IgD-negative memory B cell (primary cell): ENCODE results near the gene EXOSC5. TPM values are rescaled to one million over a fixed set of nuclear protein-coding genes. Genes with fewer than 3 reads are reported as not detected.

ENCODE experiments used
- H3K27ac Mint-ChIP-seq, 3 donors: one replicate each; pipeline ENCODE4 v1.8.0; 2020 to 2022; ENCODE audit warnings: mild to moderate bottlenecking in 3 of 3, mixed read lengths in 3 of 3, moderate library complexity in 1 of 3
- H3K27me3 Mint-ChIP-seq: one replicate; pipeline ENCODE4 v1.8.0; 2021; ENCODE audit warnings: mixed read lengths
- H3K36me3 Mint-ChIP-seq: one replicate; pipeline ENCODE4 v1.8.0; 2020; ENCODE audit warnings: mild to moderate bottlenecking, mixed read lengths
- H3K4me1 Mint-ChIP-seq, 3 donors: one replicate each; pipeline ENCODE4 v1.8.0; 2020 to 2022; ENCODE audit warnings: mixed read lengths in 3 of 3, mild to moderate bottlenecking in 1 of 3
- H3K4me3 Mint-ChIP-seq, 4 donors: one replicate each; pipeline ENCODE4 v1.8.0; 2020 to 2022; ENCODE audit warnings: mild to moderate bottlenecking in 4 of 4, mixed read lengths in 4 of 4, moderate library complexity in 3 of 4
- H3K9me3 Mint-ChIP-seq, 3 donors: one replicate each; pipeline ENCODE4 v1.8.0; 2020 to 2021; ENCODE audit warnings: mixed read lengths in 3 of 3, mild to moderate bottlenecking in 1 of 3
- polyA plus RNA-seq: library from polyadenylated mRNA; unstranded; fragments of 300-500 nt; fragmentation: Illumina TruSeq; gene quantifications from one replicate; pipeline ENCODE4 v1.2.3, GENCODE V29; 2021

Gene EXOSC5
- polyA plus RNA-seq, 1 donor from 2014 or later, result 75.1 TPM

DNA sequence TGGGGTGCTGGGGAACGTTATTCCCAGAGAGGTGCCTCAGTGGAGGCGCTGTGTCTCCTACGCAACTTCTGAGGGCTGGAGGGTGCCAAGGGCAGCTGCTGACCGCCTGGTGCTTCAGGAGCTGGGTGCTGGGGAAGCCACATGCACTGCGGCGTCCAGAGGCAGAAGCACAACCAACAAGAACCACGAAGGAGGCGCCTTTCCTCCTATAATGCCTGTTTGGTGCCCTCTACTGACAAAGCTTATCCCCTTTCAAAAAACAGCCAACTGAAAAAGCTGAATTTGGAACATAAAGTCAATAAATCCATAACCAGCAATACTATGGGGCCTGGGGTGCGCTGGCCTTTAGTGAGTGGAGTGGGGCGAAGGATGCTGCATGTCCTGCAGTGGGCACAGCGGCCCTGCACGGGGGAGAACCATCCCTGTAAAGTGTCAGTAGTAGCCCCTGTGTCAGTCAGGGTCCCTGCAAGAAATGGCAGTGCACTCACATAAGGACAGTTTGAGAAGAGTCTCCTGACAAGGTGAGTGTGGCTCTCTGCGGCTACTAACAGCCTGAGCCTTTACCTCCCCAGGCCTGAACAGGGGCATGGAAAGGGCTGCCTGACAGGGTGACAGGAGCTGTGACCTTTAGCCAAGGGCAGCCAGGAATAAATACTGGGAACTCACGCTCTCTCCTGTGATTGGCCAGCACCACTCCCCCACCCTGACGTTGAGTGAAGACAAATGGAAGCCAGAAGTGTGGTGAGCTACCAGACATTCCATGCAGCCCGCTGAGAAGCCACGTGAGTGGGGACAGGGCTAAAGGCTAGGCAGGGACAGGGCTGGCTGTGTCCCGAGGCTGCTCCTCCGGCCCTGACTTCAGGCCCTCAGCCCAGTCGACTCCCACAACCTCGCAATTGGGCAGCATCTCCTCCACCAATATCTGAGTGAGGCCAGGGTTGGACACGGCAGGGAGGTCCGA lies 34.5 kb upstream of the EXOSC5 start:
- Mint-ChIP-seq H3K9me3 (no peaks in the 10 kb centered on the region), H3K36me3 (peaks cover under 1% of the 10 kb centered on the region), H3K4me1 (peaks cover 0 to 11% (median 9%) of the 10 kb centered on the region in 3 donors), H3K27ac (peak overlapping the region in 1 of 3 donors; percentile 50), H3K4me3 (no peak overlapping the region), H3K27me3 (no peaks in the 10 kb centered on the region)

DNA sequence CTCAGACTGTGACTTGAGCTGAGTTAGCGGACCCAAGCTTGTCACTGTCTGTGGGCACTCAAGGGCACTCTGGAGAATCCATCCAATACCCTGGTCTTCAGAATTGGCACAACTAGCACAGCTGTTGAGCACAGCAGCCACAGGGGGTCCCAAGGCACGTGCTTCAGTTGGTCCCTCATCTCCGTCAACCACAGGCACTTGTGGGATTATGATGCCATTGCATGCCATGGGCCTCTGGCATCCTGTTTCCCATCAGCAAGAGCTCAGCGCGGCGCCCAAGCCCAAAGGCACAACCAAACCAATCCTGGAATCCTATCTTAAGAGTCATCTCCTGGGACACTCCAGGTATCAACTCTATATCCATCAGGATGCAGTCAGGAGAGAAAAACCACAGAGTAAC lies 33.8 kb upstream of the EXOSC5 start:
- Mint-ChIP-seq H3K36me3 (peaks cover 2% of the 10 kb centered on the region), H3K4me3 (no peak overlapping the region), H3K27ac (peak overlapping the region in 1 of 3 donors; percentile 76), H3K4me1 (peaks cover 0 to 9% (median 7%) of the 10 kb centered on the region in 3 donors), H3K27me3 (no peaks in the 10 kb centered on the region), H3K9me3 (no peaks in the 10 kb centered on the region)

DNA sequence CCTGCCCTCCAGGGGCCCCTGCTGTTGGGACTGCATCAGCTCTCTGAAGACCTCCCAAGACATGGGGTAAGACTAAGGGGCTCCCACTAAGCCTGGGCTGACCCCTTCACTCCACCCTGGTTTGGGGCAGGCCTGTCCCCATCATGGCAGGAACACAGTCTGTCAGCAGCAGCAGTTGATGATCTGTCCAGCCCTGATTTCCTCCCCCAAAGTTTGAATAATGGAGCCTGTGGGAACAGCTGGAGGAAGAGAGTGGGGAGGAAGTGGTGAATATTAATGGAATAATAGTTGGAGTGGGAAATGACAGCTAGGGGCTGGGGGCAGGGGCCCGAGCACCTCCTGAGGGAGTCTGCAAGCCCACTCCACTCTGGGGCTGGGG lies 31.3 kb upstream of the EXOSC5 start:
- H3K27ac Mint-ChIP-seq, result peak overlapping the region in 2 of 3 donors; percentile 46 to 62
- peaks cover 2% of the 10 kb centered on the region for H3K36me3 Mint-ChIP-seq
- no peaks in the 10 kb centered on the region for H3K27me3 Mint-ChIP-seq
- H3K4me1 Mint-ChIP-seq, result peaks cover 0 to 9% (median 7%) of the 10 kb centered on the region in 3 donors
- no peaks in the 10 kb centered on the region for H3K9me3 Mint-ChIP-seq
- no peak overlapping the region for H3K4me3 Mint-ChIP-seq

DNA sequence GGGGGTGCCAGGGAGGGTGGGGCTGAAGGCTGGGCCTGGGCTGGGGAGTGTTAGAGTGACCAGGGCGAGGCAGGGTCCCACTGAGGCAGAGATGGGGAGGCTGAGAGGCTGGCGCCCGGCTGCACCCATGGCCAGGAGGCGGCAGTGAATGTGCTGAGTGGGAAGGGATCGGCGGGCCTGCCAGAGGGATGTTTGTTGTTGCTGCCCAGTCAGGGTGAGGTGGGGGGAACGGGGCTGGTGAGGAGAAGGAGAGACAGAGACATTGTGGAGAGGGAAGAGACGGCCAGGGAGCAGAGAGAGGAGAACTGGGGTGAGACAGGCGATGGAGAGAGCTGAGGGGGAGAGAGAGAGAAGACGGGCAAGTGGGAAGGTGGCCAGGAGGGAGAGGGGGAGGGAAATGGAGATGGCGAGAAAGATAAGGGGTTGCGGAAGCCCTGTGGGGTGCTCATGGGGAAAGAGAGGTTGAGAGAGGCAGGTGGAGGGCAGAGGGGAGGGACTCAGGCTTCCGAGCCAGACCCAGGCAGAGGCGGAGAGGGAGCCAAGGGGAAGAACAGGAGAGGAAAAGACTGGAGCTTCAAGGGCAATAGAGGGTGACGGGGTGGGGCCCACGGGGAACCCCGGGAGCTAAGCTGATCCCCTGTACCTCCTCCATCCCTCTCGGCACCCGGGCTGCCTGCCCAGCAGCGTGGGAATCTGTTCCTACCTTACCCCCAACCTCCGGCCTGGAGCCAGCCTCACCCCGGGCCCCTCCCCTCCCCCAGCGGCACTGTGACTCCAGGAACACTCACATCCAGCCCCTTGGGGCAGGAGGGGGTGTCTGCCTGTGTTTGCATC lies 30.7 kb upstream of the EXOSC5 start:
- Mint-ChIP-seq H3K4me1 (peaks cover 0 to 9% (median 7%) of the 10 kb centered on the region in 3 donors), H3K27ac (peak overlapping the region in 1 of 3 donors; percentile 62), H3K27me3 (no peaks in the 10 kb centered on the region), H3K4me3 (peak overlapping the region in 2 of 4 donors; percentile 74 to 87), H3K9me3 (no peaks in the 10 kb centered on the region), H3K36me3 (peaks cover 2% of the 10 kb centered on the region)

DNA sequence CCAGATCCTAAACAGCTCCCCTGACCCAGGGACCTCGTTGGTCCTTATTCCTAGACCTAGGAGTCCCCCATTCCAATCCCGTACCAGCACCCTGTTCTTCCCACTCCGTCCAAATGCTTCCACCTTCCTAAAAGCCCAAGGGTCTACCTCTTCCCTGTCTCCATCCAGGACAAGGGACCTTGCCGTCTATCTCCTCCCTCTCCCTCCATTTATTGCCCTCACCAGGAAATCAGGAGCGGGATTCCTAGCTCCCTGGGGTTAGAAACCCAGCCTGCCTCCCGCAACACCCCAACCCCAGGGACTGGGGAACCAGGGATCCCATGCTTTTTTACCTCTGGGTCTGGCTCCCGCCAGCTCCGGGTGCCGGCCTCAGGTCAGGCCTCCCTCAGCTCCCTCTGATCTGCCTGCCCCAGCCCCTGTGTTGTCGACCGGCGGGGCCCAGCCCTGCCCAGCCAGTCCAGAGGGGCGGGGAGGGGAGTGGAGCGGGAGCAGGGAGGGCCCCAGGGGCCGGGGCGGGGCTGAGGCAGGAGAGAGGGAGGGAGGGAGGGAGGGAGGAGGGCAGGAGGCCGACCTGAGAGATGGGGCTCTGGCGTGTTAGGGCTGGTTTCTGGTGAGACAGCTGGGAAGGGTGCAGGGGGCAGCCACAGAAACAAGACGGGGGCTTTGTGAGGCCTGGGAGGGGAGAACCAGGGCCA lies 29.9 kb upstream of the EXOSC5 start, which contains the start of gene B3GNT8:
Gene B3GNT8 (minus strand): TSS at position 423 of the 695 bp plus-strand sequence. CDS start 596 bp downstream, outside the sequence.
- no peaks in the 10 kb centered on the region for H3K9me3 Mint-ChIP-seq
- no peak within 1 kb of the TSS for H3K27ac Mint-ChIP-seq
- peaks cover 0 to 9% (median 7%) of the 10 kb centered on the region in 3 donors for H3K4me1 Mint-ChIP-seq
- H3K36me3 Mint-ChIP-seq, result peaks cover 4% of the 10 kb centered on the region
- peak within 1 kb of the TSS in 2 of 4 donors; percentile 74 to 87 for H3K4me3 Mint-ChIP-seq
- H3K27me3 Mint-ChIP-seq, result no peaks in the 10 kb centered on the region

DNA sequence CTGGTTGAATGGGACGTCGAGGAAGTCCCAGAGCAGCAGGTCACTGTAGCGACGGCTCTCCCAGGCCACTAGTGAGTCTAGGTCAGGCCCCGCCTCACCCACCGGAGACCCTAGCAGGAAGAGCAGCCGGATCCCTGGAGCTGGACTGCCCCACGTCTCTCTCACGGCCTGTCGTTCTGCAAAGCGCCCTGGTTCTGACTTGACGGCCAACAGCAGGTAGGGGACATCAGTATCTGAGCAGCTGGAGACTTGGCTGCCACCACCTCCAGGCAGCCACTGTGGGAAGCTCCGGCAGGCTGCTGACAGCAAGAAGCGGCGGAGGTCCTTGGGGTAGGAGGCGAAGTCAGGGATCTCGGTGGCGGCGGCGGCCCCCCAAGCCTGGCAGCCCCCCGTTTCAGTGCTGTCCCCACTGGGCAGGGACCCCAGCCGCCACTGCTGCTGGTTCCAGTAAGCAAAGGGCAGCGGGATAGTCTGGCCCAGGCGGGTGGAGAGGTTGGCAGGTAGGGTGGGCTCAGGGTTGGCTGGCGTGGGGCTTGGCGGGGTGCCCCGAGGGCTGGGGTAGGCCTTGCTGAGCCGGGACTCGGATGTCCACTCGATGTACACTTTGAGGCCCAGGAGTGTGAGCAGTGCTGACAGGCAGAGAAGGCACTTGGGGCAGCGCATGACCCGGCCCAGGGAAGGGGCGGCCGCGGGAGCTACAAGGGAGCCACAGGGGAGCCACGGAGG lies 29.1 kb upstream of the EXOSC5 start:
- Mint-ChIP-seq H3K4me1 (peaks cover 0 to 9% (median 7%) of the 10 kb centered on the region in 3 donors), H3K36me3 (peaks cover 4% of the 10 kb centered on the region), H3K9me3 (no peaks in the 10 kb centered on the region), H3K27ac (no peak overlapping the region), H3K4me3 (no peak overlapping the region), H3K27me3 (no peaks in the 10 kb centered on the region)

DNA sequence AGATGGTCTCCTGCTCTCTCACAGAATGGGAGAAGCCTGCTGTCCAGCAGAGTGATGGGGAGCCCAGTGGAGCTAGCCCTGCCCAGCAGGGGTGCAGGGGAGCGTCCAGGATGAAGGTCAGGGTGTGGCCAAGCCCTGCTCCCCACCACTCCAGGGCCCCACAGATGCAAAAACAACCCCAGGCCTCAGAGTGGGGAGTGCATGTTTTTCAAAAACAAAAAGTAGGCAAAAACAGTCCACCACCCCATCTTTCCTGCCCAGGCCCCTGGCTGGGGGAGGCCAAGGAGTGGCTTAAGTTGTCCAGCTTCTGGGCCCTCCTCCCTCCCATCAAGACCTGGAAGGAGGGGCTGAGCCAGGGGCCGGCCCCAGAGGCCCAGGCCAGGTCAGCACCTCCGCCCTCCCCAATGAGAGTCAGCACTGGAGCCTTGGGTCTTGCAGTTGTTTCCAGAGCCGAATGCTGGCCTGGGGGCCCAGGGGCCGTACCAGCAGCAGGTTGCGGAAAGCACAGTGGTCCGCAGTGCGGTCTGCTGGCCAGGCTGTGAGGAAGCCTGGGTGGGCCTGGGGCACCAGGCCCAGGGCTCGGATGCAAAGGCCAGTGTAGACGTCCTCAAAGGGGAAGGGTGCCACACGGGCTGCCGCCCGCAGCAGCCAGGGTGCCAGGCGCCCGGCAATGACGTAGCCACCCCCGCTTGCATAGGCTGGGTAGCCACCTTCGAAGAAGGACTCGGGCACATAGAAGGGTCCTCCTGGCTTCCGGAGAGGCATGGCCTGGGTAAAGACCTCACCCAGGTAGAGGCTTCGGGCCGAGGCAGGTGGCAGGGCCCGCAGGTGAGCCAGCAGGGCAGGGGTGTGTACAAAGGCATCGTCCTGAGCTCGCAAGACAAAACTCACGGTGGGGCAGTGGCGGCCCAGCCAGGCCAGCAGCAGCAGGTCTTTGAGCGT lies 28.3 kb upstream of the EXOSC5 start:
- Mint-ChIP-seq H3K27me3 (no peaks in the 10 kb centered on the region), H3K36me3 (peaks cover 6% of the 10 kb centered on the region), H3K4me3 (peak overlapping the region in 1 of 4 donors; percentile 17), H3K4me1 (peaks cover 0 to 8% (median 7%) of the 10 kb centered on the region in 3 donors), H3K27ac (no peak overlapping the region), H3K9me3 (no peaks in the 10 kb centered on the region)

DNA sequence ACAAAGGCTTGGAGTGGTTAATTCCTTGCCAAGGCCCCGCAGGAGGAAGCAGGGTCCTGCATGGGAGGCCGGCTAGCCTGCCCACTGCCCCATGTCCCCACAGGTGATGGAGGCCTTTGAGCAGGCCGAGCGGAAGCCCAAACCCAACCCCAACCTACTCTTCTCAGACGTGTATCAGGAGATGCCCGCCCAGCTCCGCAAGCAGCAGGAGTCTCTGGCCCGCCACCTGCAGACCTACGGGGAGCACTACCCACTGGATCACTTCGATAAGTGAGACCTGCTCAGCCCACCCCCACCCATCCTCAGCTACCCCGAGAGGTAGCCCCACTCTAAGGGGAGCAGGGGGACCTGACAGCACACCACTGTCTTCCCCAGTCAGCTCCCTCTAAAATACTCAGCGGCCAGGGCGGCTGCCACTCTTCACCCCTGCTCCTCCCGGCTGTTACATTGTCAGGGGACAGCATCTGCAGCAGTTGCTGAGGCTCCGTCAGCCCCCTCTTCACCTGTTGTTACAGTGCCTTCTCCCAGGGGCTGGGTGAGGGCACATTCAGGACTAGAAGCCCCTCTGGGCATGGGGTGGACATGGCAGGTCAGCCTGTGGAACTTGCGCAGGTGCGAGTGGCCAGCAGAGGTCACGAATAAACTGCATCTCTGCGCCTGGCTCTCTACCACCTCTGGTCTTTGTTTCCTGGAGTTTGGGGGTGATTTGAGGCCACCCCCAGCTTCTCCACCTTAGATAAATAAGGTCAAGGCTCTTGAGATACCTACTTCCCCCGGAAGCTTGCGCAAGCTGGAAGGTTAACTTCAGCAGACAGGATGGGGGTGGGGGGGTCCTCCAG lies 27.4 kb upstream of the EXOSC5 start:
- H3K4me3 Mint-ChIP-seq, result peak overlapping the region in 1 of 4 donors; percentile 17

DNA sequence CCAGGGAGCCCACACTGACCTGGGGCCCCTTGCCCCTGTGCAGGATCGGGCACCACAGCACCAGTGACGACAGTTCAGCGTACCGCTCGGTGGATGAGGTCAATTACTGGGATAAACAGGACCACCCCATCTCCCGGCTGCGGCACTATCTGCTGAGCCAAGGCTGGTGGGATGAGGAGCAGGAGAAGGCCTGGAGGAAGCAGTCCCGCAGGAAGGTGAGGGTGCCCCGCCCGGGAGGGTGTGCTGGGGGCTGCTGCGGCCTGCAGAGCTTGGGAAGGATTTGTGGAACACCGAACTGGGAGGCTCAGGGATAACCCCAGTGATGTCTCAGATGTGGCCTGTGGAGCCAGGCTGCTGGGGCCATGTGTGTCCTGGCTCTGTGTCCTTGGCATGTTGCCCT lies 25.8 kb upstream of the EXOSC5 start:
- Mint-ChIP-seq H3K9me3 (no peaks in the 10 kb centered on the region), H3K4me3 (no peak overlapping the region), H3K27me3 (no peaks in the 10 kb centered on the region), H3K4me1 (peaks cover 0 to 9% (median 5%) of the 10 kb centered on the region in 3 donors), H3K27ac (no peak overlapping the region), H3K36me3 (peaks cover 6% of the 10 kb centered on the region)

More for the DNA sequence above, 27.4 kb upstream of the EXOSC5 start:
- H3K9me3 Mint-ChIP-seq, result no peaks in the 10 kb centered on the region
- no peak overlapping the region for H3K27ac Mint-ChIP-seq
- H3K4me1 Mint-ChIP-seq, result peaks cover 0 to 10% (median 7%) of the 10 kb centered on the region in 3 donors
- H3K36me3 Mint-ChIP-seq, result peaks cover 6% of the 10 kb centered on the region
- no peaks in the 10 kb centered on the region for H3K27me3 Mint-ChIP-seq

DNA sequence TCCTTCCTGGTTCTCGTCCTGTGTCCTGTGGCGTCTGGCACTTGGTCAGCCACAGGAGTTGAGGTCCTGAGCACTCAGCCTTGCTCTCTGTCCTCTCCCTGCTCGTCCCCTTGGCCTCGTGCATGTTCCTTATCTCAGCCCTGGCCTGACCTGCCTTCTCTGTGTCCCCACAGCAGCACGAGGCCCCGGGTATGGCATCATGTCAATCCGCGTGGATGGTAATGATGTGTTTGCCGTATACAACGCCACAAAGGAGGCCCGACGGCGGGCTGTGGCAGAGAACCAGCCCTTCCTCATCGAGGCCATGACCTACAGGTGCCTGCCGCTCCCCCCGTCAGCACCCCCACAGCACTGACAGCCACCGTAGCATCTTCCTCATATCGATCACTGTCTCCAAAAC lies 25.3 kb upstream of the EXOSC5 start:
- peak overlapping the region in 1 of 3 donors; percentile 18 for H3K27ac Mint-ChIP-seq
- H3K4me1 Mint-ChIP-seq, result peaks cover 0 to 6% (median 1%) of the 10 kb centered on the region in 3 donors
- no peaks in the 10 kb centered on the region for H3K27me3 Mint-ChIP-seq
- H3K4me3 Mint-ChIP-seq, result no peak overlapping the region
- no peaks in the 10 kb centered on the region for H3K9me3 Mint-ChIP-seq
- H3K36me3 Mint-ChIP-seq, result peaks cover 6% of the 10 kb centered on the region

DNA sequence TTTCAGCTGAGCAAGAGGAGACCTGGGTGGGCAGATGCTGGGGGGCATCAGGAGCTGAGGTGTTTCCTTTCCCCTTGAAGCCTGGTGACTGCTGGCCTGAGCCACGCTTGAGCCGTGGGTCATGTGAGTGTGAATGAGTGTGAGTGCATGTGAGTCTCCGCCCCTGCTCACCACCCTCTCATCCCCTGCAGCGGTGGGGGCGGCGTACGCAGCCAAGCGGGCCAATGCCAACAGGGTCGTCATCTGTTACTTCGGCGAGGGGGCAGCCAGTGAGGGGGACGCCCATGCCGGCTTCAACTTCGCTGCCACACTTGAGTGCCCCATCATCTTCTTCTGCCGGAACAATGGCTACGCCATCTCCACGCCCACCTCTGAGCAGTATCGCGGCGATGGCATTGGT lies 24.8 kb upstream of the EXOSC5 start:
- H3K36me3 Mint-ChIP-seq, result peaks cover 6% of the 10 kb centered on the region
- H3K4me1 Mint-ChIP-seq, result peaks cover 0 to 6% (median 1%) of the 10 kb centered on the region in 3 donors
- no peaks in the 10 kb centered on the region for H3K9me3 Mint-ChIP-seq
- H3K27ac Mint-ChIP-seq, result peak overlapping the region in 1 of 3 donors; percentile 18
- no peak overlapping the region for H3K4me3 Mint-ChIP-seq
- H3K27me3 Mint-ChIP-seq, result no peaks in the 10 kb centered on the region

DNA sequence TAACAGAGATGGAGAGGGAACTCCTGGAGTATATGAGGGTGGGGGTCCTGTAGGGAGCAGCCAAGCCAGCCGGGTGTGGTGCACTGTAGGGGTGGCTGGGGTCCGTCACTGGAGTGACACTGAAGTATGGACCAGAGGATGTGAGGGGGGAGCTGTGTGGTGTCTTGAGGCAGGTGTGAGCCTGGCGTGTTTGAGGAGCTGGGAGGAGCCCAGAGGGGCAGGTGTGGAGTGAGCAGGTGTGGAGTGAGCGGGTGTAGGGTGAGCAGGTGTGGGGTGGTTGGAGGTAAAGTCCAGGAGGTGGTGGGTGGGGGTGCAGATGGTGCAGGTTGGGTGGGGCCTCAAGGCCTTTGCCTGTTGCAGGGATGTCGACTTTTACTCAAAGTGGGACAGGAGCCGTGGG lies 24.2 kb upstream of the EXOSC5 start:
- H3K9me3 Mint-ChIP-seq, result no peaks in the 10 kb centered on the region
- peaks cover 6% of the 10 kb centered on the region for H3K36me3 Mint-ChIP-seq
- peaks cover 0 to 3% (median under 1%) of the 10 kb centered on the region in 3 donors for H3K4me1 Mint-ChIP-seq
- H3K27me3 Mint-ChIP-seq, result no peaks in the 10 kb centered on the region
- H3K27ac Mint-ChIP-seq, result no peak overlapping the region
- H3K4me3 Mint-ChIP-seq, result no peak overlapping the region
